Heart right ventricle (tissue), 16 donors: ENCODE results near the gene SPC24. TPM values are rescaled to one million over a fixed set of nuclear protein-coding genes. Genes with fewer than 3 reads are reported as not detected.
A peak's percentile ranks its signal among the peaks of the same experiment; 100 is the strongest.

Source experiments
- ATAC-seq, 8 donors: fragments of 200-7000 bp; cut with Tn5 transposase; one replicate each; pipeline ENCODE4 v1.9.1; 2020; ENCODE audit warnings: mild to moderate bottlenecking in 8 of 8, moderate library complexity in 8 of 8, moderate number of reproducible peaks in 1 of 8
- DNase-seq, 2 donors: peaks; one replicate each; pipeline ENCODE4 v3.0.0-alpha.2; 2020
- H3K27ac ChIP-seq, 10 donors: fragments of 200-600 bp; sonication (generic) in 2 of 10; one replicate each; pipeline versions ENCODE4 v1.5.0 to v1.8.0; 2020 to 2022; ENCODE audit warnings: mild to moderate bottlenecking in 3 of 10
- H3K27me3 ChIP-seq, 7 donors: fragments of 200-600 bp; one replicate each; pipeline ENCODE4 v1.8.0; 2021 to 2022; ENCODE audit warnings: mild to moderate bottlenecking in 2 of 7
- H3K36me3 ChIP-seq, 9 donors: fragments of 200-600 bp; sonication (generic) in 1 of 9; one replicate each; pipeline versions ENCODE4 v1.5.0 to v1.8.0; 2020 to 2022; ENCODE audit warnings: mild to moderate bottlenecking in 2 of 9
- H3K4me1 ChIP-seq, 9 donors: fragments of 200-600 bp; sonication (generic) in 1 of 9; one replicate each; pipeline versions ENCODE4 v1.5.0 to v1.8.0; 2020 to 2022; ENCODE audit warnings: mild to moderate bottlenecking in 4 of 9
- H3K4me3 ChIP-seq, 10 donors: fragments of 200-600 bp; sonication (generic) in 2 of 10; one replicate each; pipeline versions ENCODE4 v1.5.0 to v1.8.0; 2020 to 2022; ENCODE audit warnings: mild to moderate bottlenecking in 7 of 10, moderate library complexity in 2 of 10
- H3K9me3 ChIP-seq, 11 donors: fragments of 200-600 bp in 10 of 11; sonication (generic) in 2 of 11; one replicate each; pipeline versions ENCODE4 v1.5.0 to v1.8.0; 2013 to 2022; ENCODE audit warnings: mild to moderate bottlenecking in 2 of 11, control low read depth in 1 of 11, moderate library complexity in 1 of 11
- WGBS, 2 donors: extraction: QIAGEN DNeasy Blood & Tissue Kit; methylation state at CpG; one replicate each; pipeline ENCODE4 v1.1.7; 2013; ENCODE audit warnings: inconsistent platforms in 1 of 2; 5-methylcytosine and 5-hydroxymethylcytosine counted together
- intact Hi-C, 10 donors: fragments of 100-400 bp; cut with DNase I; formaldehyde crosslinking; loops; one replicate each; pipeline versions ENCODE4 v1.11.1 to v1.14.2; 2022
- long read RNA-seq, 3 donors: library from polyadenylated mRNA; unstranded; transcript quantifications; one replicate each; pipeline ENCODE4 v2.0.0, GENCODE V29; 2020 to 2021
- polyA plus RNA-seq, 2 donors: library from polyadenylated mRNA; stranded (reverse); fragments of 200-250 nt; gene quantifications; one replicate each; pipeline ENCODE4 v1.2.3, GENCODE V29; 2013
- total RNA-seq, 10 donors: library from RNA; stranded (reverse); fragmentation: NEBNext Ultra II Directional in 3 of 10; extraction: Animal tissue kit (Norgen Biotek cat#: 25700) in 3 of 10; gene quantifications; one replicate each; pipeline versions ENCODE4 v1.2.1 to v1.2.4, GENCODE V29; 2021 to 2023
- TF ChIP-seq, protein P1 (sequence below), 9 donors: fragments of 200-600 bp; sonication (generic) in 2 of 9; IDR thresholded peaks; one replicate each; pipeline versions ENCODE4 v1.5.0 to v1.8.0; 2021 to 2022; ENCODE audit warnings: antibody characterized with exemption in 9 of 9, mild to moderate bottlenecking in 5 of 9, moderate library complexity in 1 of 9
- donor health status: Arrhythmogenic right ventricular cardiomyopathy.
- donor health status: ischemic (EF 13 %, LVEDD 7.1; RV severe dilation, severe dysfunction).
- donor health status: healthy with polysubstance abuse.
- donor health status: DM: no; HTN: yes; CAD: no.
- donor health status: DM: no; HTN: no; CAD: no.
- donor health status: ischemic (EF 25% LVEDD 6.9; RV normal size, moderate dysfunction).
- donor health status: ischemic (EF 25% LVEDD 5.7; RV mildly dilated, moderate dysfunction).
- donor health status: healthy.
- donor health status: DM: yes; HTN: yes; CAD: no.
- donor health status: Ischemic cardiomyopathy.
- donor health status: ischemic (EF 35%, LVEDD 5.7; RV mildly dilated, moderate dysfunction).
- donor health status: nonischemic (EF 11% LVEDD 7.7; RV severe dilation, severe dysfunction).
- donor health status: DM: yes; HTN: yes; CAD: no.
- donor health status: PGD.
- donor health status: ischemic (EF 29% LVEDD 5.4; RV normal size, mild dysfunction).
- donor health status: nonischemic (EF 23%, LVEDD 6.1; RV moderate dilation, normal function).

SPC24 gene, protein sequence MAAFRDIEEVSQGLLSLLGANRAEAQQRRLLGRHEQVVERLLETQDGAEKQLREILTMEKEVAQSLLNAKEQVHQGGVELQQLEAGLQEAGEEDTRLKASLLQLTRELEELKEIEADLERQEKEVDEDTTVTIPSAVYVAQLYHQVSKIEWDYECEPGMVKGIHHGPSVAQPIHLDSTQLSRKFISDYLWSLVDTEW
- total RNA-seq: 1 to 10 TPM; 1.6 to 8.5 (median 3.2) TPM
- 1 to 10 TPM in 1 of 2 donors, under 1 TPM in 1; 0.93 to 5.9 TPM for polyA plus RNA-seq
- long read RNA-seq, donor 1, partial matches to known transcripts: 0 of 2 reads
- long read RNA-seq, donor 1, other reads (novel, unspliced or antisense): 0 of 2 reads
- long read RNA-seq, donor 2: 0 reads
- long read RNA-seq, donor 3, partial matches to known transcripts: 1 of 4 reads
- long read RNA-seq, donor 3, other reads (novel, unspliced or antisense): 2 of 4 reads

DNA sequence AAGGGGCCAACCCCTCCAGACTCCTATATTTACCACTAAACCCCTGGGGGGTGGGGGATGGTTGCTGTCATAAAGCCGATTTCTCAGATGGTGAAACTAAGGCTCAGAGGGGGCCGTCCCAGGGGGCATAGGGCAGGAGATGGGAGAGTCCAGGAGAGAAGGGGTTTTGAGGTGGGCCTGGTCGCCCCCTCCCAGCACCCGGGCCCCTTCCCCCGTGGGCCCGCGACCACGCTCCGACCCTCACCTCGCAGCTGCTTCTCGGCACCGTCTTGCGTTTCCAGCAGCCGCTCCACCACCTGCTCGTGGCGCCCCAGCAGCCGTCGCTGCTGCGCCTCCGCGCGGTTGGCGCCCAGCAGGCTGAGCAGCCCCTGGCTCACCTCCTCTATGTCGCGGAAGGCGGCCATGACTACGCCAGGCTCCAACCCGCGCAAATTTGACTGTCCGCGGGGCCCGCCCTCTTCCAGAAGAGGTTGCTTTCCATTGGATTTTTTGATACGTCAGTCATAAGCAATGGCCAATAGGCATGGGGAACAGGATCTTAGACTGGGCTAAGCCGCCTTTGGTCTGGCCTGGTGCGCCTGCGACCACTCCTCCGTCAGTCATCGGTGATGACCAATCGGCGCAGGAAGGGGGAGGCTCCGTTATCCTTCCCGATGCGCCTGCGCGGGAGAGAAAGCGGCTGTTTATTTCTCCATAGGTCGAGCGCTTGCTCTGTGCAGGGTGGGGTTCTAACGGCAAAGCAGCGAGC is at the start of gene SPC24:
Gene SPC24, minus strand, starts transcription at position 410 of the 748 bp plus-strand sequence. Its CDS starts 6 bp downstream, at position 404.
- Histone ChIP-seq H3K4me3 (peak within 1 kb of the TSS in 9 of 10 donors; percentile 38 to 80 (median 54)), H3K4me1 (peaks cover 10 to 73% (median 43%) of the 10 kb centered on the region in 9 donors)
- 0% methylated on average over 50 of the region's 50 CpGs for WGBS, 2 donors

DNA sequence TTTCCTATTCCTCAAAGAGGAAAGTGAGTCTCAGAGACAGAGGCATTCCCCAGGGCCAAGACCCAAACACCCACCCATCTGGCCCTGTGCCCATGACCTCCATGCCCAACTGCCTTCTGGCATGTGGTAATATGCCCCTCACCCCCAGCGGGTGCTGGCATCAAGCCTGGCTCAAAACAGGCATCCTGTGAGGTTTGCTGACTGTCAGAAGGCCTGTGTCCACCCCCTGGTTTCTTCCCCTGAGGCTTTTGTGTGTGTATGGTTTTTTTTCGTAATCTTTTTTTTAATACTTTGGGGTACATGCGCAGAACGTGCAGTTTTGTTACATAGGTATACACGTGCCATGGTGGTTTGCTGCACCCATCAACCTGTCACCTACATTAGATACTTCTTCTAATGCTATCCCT is 49.4 kb upstream of the SPC24 start:
- 50 to 51% methylated on average over 5 of the region's 5 CpGs for WGBS, 2 donors
- Histone ChIP-seq H3K27me3 (no peaks in the 10 kb centered on the region), H3K4me1 (peaks cover 13 to 34% (median 26%) of the 10 kb centered on the region in 9 donors), H3K9me3 (no peaks in the 10 kb centered on the region), H3K27ac (peak overlapping the region in 9 of 10 donors; percentile 5 to 94 (median 85)), H3K4me3 (no peak overlapping the region), H3K36me3 (peaks cover 0 to 93% (median 25%) of the 10 kb centered on the region in 9 donors)
- TF ChIP-seq, protein P1, sequence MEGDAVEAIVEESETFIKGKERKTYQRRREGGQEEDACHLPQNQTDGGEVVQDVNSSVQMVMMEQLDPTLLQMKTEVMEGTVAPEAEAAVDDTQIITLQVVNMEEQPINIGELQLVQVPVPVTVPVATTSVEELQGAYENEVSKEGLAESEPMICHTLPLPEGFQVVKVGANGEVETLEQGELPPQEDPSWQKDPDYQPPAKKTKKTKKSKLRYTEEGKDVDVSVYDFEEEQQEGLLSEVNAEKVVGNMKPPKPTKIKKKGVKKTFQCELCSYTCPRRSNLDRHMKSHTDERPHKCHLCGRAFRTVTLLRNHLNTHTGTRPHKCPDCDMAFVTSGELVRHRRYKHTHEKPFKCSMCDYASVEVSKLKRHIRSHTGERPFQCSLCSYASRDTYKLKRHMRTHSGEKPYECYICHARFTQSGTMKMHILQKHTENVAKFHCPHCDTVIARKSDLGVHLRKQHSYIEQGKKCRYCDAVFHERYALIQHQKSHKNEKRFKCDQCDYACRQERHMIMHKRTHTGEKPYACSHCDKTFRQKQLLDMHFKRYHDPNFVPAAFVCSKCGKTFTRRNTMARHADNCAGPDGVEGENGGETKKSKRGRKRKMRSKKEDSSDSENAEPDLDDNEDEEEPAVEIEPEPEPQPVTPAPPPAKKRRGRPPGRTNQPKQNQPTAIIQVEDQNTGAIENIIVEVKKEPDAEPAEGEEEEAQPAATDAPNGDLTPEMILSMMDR (IDR thresholded peaks at IDR 0.05): no peak
- intact Hi-C loops: loop anchor here in 9 of 10 donors (1.0 to 10.0 kb wide), 5 partner anchors 68 to 170 kb away; no protein-coding TSS in a partner anchor
- ATAC-seq (no peak), DNase-seq (peak in 1 of 2 donors; percentile 48)

More for the DNA sequence above, at the start of gene SPC24:
- DNase-seq: peak; percentile 96
- H3K9me3 ChIP-seq: peaks cover 0 to 5% (median 0%) of the 10 kb centered on the region in 11 donors
- intact Hi-C loops: loop anchor here in 4 of 10 donors (5.0 kb wide), 2 partner anchors 37 to 42 kb away; partner anchors contain the start of gene KANK2 (in 3 of the 4)
- H3K27me3 ChIP-seq: no peaks in the 10 kb centered on the region
- no peaks in the 10 kb centered on the region for H3K36me3 ChIP-seq
- H3K27ac ChIP-seq: peak within 1 kb of the TSS in 9 of 10 donors; percentile 57 to 89 (median 72)
- TF ChIP-seq, protein P1 (IDR thresholded peaks at IDR 0.05): peak in 2 of 9 donors; percentile 12 to 20
- ATAC-seq: peak; percentile 91 to 96 (median 94)

DNA sequence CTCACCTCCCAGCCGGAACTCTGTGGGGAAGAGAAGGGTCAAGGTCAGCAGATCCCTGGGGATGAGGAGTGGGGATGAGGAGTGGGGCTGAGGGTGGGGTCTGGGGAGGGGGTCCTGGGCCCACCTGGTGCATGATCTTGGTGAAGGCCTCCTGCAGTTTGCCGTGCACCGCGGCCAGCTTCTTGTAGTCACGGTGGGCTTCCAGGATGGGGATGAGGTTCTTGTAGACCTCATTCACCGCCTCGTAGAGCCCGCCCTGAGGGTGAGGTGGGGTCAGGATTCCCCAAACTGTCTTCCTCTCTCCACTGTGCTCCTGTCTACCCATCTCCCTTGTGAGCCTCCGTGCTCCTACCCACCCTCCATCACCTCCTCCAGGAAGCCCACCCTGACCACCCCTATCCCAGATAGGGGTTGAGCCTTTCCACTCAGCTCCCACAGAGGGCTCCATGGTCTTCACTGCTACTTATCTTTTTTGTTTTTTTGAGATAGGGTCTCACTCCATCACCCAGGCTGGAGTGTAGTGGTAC is 48.6 kb upstream of the SPC24 start:
- Histone ChIP-seq H3K36me3 (peaks cover 0 to 99% (median 26%) of the 10 kb centered on the region in 9 donors), H3K4me1 (peaks cover 13 to 36% (median 26%) of the 10 kb centered on the region in 9 donors), H3K27me3 (no peaks in the 10 kb centered on the region), H3K4me3 (peak overlapping the region in 6 of 10 donors; percentile 18 to 37 (median 34)), H3K27ac (peak overlapping the region; percentile 81 to 94 (median 85)), H3K9me3 (no peaks in the 10 kb centered on the region)
- DNase-seq: no peak
- intact Hi-C loops: loop anchor here in 8 of 10 donors (1.0 to 10.0 kb wide), 5 partner anchors 67 to 169 kb away; no protein-coding TSS in a partner anchor
- 77 to 80% methylated on average over 9 of the region's 9 CpGs for WGBS, 2 donors
- TF ChIP-seq, protein P1 (IDR thresholded peaks at IDR 0.05): peak in 2 of 9 donors; percentile 34 to 48
- peak in 5 of 8 donors; percentile 4 to 9 (median 6) for ATAC-seq
